ENCODE measurements around the gene ST13.
"Not testable (repeated sequence)": the region's sequence is repeated elsewhere in the genome, so short reads cannot be mapped to it uniquely, and the experiment has no call there.

ST13 gene

GRCh38 chr22:40844951-40845350 is 11.5 kb downstream of the ST13 start:
- no peak for DNase-seq (ENCODE audit: low read depth in 2 of 3, low spot score in 2 of 3)

DNA sequence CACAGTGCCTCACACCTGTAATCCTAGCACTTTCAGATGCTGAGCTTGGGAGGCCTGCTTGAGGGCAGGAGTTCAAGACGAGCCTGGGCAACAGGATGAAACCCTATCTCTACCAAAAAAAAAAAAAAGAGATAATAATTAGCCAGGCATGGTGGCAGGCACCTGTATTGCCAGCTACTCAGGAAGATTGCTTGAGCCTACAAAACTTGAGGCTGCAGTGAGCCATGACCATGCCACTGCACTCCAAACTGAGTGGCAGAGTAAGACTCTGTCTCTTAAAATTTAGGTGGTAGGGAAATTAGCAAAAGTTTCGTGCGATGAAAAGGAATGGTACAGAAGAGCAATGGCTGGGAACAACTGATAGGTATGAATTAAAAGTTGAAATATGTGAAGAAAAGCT is 18.0 kb downstream of the ST13 start:
- DNase-seq (ENCODE audit: low read depth in 2 of 3, low spot score in 2 of 3), result no peak

GRCh38 chr22:40834619-40835018 is 21.8 kb downstream of the ST13 start:
- DNase-seq (ENCODE audit: low read depth in 2 of 3, low spot score in 2 of 3), result no peak

GRCh38 chr22:40829131-40829530 is 27.3 kb downstream of the ST13 start:
- no peak for DNase-seq (ENCODE audit: low read depth in 2 of 3, low spot score in 2 of 3)

DNA sequence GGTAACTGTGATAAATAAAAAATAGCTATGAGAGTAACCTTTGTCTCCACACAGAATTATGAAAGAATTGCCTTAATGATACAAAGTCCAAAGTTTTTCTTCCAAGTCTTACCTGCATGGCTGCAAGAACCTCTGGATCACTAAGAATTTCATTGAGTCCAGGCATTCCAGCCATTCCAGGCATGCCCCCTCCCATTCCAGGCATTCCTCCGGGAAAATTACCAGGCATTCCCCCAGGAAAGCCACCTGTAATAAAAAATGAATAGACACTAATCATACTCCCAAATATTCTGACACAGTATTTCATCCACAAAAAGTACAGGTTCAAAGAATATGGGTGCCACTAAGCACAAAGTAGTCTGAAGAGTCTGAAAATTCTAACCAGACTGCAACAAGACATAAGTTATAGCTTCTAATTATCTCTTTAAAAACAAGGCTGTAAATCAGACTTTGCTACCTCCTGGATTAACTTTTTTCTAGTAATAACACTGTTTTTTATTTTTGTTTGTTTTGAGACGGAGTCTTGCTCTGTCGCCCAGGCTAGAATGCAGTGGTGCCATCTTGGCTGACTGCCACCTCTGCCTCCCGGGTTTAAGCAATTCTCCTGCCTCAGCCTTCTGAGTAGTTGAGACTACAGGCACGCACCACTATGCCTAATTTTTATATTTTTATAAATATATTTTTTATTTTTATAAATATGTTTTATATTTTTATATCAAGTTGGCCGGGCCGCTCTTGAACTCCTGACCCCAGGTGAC is 29.3 kb downstream of the ST13 start:
- DNase-seq (ENCODE audit: low read depth in 2 of 3, low spot score in 2 of 3), result no peak

DNA sequence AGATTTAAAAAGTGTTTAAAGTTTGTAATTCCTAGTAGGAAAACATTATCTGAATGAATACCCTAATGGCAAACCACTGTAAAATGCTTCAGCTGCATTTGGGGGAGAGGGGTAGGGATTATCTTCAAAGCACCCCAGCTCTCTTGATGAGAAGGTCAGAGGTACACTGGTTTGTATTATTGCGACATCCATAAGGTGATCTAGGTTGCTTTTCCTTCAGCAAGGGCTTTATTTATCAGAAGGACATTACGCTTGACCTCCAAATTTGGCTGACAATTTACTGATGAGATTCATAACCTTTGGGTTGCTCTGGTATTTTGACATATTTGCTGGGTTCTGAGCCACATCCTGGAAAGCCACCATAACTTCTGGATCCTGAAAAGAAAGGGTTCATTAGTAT is 30.1 kb downstream of the ST13 start:
- not testable (repeated sequence) for DNase-seq (ENCODE audit: low read depth in 2 of 3, low spot score in 2 of 3)

- DNase-seq (ENCODE audit: low read depth in 2 of 3, low spot score in 2 of 3), result no peak
Measured at GRCh38 chr22:40823426-40823825, 33.0 kb downstream of the ST13 start.

GRCh38 chr22:40819599-40820140 is 36.8 kb downstream of the ST13 start:
- DNase-seq (ENCODE audit: low read depth in 2 of 3, low spot score in 2 of 3), result no peak

- DNase-seq (ENCODE audit: low read depth in 2 of 3, low spot score in 2 of 3), result peak; percentile 65 to 80 (median 72)
Measured at GRCh38 chr22:40818747-40819598, 37.5 kb downstream of the ST13 start, which contains the start of gene SLC25A17. Gene SLC25A17, minus strand, starts transcription at chr22:40819346. Its CDS starts 98 bp downstream, at chr22:40819248.

DNA sequence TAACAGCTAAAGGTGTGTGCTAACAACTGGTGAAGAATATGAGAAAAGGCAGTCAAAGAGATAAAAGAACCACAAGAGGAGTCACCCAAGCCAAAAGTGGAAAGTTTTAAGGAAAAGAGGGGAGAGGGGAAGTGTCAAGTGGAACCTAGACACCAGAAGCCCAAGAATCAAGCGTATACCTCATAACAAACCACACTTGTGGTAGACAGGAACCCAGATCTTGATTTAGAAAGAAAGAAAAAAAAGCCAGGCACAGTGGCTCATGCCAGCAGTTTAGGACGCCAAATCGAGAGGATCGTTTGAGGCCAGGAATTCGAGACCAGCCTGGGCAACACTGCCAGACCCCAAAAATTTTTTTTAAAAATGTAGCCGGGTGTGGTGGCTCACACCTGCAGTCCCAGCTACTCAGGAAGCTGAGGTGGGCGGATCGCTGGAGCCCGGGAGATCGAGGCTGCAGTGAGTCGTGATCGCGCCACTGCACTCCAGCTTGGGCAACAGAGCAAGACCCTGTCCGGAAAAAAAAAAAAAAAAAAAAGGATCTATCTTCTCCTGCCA is 38.2 kb downstream of the ST13 start:
- DNase-seq (ENCODE audit: low read depth in 2 of 3, low spot score in 2 of 3), result no peak

DNA sequence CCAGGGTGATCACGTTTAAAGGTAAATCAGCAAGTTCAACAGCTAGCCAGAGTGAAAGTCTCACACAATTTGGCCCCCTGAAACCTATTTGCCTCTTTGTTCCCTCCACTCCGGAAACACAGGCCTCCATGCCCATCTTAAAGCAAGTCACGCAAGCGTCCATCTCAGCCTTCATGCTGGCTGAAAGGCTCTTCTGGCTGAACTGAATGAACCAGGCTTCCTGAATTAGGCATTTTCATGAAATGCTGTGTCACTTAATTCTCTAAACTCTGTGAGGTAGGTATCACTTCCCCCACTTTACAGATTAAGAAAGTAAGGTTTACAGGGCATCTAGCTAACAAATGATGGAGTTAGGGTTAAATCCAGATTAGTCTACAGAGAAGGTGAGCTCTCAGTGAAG is 38.7 kb downstream of the ST13 start:
- no peak for DNase-seq (ENCODE audit: low read depth in 2 of 3, low spot score in 2 of 3)

- DNase-seq (ENCODE audit: low read depth in 2 of 3, low spot score in 2 of 3), result no peak
Measured at GRCh38 chr22:40813912-40814315, 42.5 kb downstream of the ST13 start.

- DNase-seq (ENCODE audit: low read depth in 2 of 3, low spot score in 2 of 3), result no peak
Measured at GRCh38 chr22:40808018-40808841, 48.2 kb downstream of the ST13 start.

- DNase-seq (ENCODE audit: low read depth in 2 of 3, low spot score in 2 of 3), result no peak
Measured at GRCh38 chr22:40806711-40807110, 49.7 kb downstream of the ST13 start.

DNA sequence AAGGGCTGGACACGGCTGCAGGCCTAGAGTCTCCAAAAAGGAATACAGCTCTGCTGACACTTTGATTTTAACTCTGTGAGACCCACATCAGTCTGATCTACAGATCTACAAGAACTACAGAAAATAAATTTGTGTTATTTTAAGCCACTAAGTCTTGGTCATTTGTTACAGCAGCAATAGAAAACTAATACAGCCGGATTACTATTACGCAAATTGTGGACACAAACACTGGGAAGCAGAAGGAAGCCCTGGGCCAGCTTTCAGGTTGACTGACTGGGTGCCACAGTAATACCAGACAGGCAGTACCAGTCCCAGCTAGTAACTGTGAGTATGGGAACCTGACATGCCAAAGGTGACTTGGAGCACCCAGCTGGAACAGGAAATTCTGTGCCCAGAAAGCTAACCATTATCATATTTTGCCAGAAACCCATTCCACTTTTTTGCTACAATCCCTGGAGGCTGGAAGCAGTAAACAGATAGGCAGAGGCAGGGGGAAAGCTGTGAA is 50.7 kb downstream of the ST13 start:
- no peak for DNase-seq (ENCODE audit: low read depth in 2 of 3, low spot score in 2 of 3)

DNA sequence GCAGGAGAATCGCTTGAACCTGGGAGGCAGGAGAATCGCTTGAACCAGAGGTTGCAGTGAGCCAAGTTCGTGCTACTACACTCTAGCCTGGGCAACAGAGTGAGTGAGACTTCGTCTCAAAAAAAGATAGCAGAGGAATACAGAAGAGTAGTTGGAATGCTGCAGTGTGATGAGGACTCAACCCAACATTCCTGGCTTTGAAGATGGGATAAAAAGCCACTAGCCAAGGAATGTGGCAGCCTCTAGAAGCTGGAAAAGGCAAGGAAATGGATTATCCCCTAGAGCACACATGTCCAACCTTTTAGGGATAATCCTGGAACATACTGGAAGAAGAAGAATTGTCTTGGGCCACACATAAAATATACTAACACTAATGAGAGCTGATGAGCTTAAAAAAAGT is 51.2 kb downstream of the ST13 start:
- no peak for DNase-seq (ENCODE audit: low read depth in 2 of 3, low spot score in 2 of 3)

- DNase-seq (ENCODE audit: low read depth in 2 of 3, low spot score in 2 of 3), result no peak
Measured at GRCh38 chr22:40803321-40803720, 53.1 kb downstream of the ST13 start.

DNA sequence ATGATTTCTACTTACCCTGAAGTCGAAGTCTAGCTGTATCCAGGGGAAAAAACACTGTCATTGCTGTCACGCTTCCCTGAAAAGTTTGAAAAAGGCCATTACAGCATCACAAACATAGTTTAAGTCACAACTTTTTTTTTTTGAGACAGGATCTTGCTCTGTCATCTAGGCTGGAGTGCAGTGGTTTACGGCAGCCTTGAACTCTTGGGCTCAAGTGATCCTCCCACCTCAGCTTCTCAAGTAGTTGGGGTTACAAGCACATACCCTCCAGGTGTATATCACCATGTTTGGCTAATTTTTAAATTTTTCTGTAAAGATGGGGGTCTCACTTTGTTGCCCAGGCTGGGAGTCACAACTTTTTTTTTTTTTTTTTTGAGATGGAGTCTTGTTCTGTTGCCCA is 57.4 kb downstream of the ST13 start:
- DNase-seq (ENCODE audit: low read depth in 2 of 3, low spot score in 2 of 3), result no peak

GRCh38 chr22:40797427-40797826 is 59.0 kb downstream of the ST13 start:
- no peak for DNase-seq (ENCODE audit: low read depth in 2 of 3, low spot score in 2 of 3)

DNA sequence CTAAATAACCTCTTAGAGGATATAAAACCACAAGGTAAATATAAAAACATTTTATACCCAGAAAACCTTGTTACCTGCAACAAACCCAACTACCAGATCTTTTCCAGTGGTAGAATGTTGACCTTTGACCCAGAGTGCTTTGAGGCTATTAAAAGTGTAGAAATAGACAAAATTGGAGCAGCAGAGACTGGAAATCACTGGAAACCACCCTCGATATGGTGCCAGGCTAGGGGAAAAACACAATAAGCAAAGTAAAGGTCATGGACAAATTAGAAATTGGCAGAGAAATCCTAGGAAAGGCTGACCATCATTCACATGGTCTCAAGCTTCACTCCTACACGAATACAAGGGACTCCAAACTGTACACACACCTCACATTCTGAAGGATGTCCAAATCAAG is 64.0 kb downstream of the ST13 start:
- no peak for DNase-seq (ENCODE audit: low read depth in 2 of 3, low spot score in 2 of 3)

DNA sequence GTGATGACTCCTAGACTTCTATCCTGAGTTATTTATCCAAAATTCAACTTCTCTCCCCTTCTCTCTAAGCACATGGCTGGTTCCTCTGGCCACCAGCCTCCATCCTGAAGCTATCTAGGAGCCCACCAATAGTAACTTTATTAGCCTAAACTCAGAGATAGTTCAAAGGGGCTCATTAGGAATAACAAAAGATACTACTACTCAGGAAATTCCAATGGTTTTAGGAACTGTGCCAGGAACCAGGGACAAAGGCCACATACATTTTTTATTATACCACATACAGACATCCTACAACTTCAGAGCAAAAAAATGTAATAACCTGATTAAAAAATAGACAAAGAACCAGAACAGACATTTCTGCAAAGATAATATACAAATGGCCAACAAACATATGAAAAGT is 65.2 kb downstream of the ST13 start:
- DNase-seq (ENCODE audit: low read depth in 2 of 3, low spot score in 2 of 3), result no peak

Data from activated CD8-positive, alpha-beta memory T cell treated with anti-CD3 and anti-CD28 coated beads for 48 hours (primary cell).